ENCODE data around the gene KAZN. TPM values are rescaled to one million over a fixed set of nuclear protein-coding genes. Genes with fewer than 3 reads are reported as not detected.

The KAZN gene
- total RNA-seq, 2 donors from 2014 or later = 9.8 to 12.2 TPM

- no peak for TF ChIP-seq CTCF (IDR thresholded peaks at IDR 0.05)
- Histone ChIP-seq H3K27me3 (no peaks in the 10 kb centered on the region), H3K9me3 (no peaks in the 10 kb centered on the region), H3K4me3 (no peak overlapping the region), H3K36me3 (no peaks in the 10 kb centered on the region), H3K27ac (no peak overlapping the region), H3K9ac (ENCODE audit: low read depth in 2 of 2, low read length in 2 of 2) (no peak overlapping the region), H3K4me1 (no peaks in the 10 kb centered on the region)
- no peak for DNase-seq
- intact Hi-C loops (cut with DNase I) = no loop called here
Observed at GRCh38 chr1:14738647-14739046, 140.2 kb downstream of the KAZN start.

- no peak for DNase-seq
- intact Hi-C loops (cut with DNase I) = no loop called here
- Histone ChIP-seq H3K4me3 (no peak overlapping the region), H3K9me3 (no peaks in the 10 kb centered on the region), H3K27me3 (no peaks in the 10 kb centered on the region), H3K36me3 (no peaks in the 10 kb centered on the region), H3K27ac (no peak overlapping the region), H3K9ac (ENCODE audit: low read depth in 2 of 2, low read length in 2 of 2) (no peak overlapping the region), H3K4me1 (no peaks in the 10 kb centered on the region)
- TF ChIP-seq CTCF (IDR thresholded peaks at IDR 0.05) = no peak
Observed at GRCh38 chr1:14739082-14739832, 140.8 kb downstream of the KAZN start.

GRCh38 chr1:14740016-14740415 lies 141.5 kb downstream of the KAZN start:
- H3K27me3 ChIP-seq = no peaks in the 10 kb centered on the region
- no peak overlapping the region for H3K9ac ChIP-seq (ENCODE audit: low read depth in 2 of 2, low read length in 2 of 2)
- no peak for DNase-seq
- no peak overlapping the region for H3K27ac ChIP-seq
- intact Hi-C loops (cut with DNase I) = no loop called here
- H3K9me3 ChIP-seq = no peaks in the 10 kb centered on the region
- no peak for TF ChIP-seq CTCF (IDR thresholded peaks at IDR 0.05)
- H3K4me1 ChIP-seq = no peaks in the 10 kb centered on the region
- H3K4me3 ChIP-seq = no peak overlapping the region
- H3K36me3 ChIP-seq = no peaks in the 10 kb centered on the region

GRCh38 chr1:14741082-14741481 lies 142.6 kb downstream of the KAZN start:
- H3K9me3 ChIP-seq = no peaks in the 10 kb centered on the region
- H3K27me3 ChIP-seq = no peaks in the 10 kb centered on the region
- intact Hi-C loops (cut with DNase I) = no loop called here
- no peaks in the 10 kb centered on the region for H3K4me1 ChIP-seq
- H3K9ac ChIP-seq (ENCODE audit: low read depth in 2 of 2, low read length in 2 of 2) = no peak overlapping the region
- TF ChIP-seq CTCF (IDR thresholded peaks at IDR 0.05) = no peak
- H3K27ac ChIP-seq = no peak overlapping the region
- no peak overlapping the region for H3K4me3 ChIP-seq
- DNase-seq = no peak
- no peaks in the 10 kb centered on the region for H3K36me3 ChIP-seq

GRCh38 chr1:14741532-14741931 lies 143.0 kb downstream of the KAZN start:
- Histone ChIP-seq H3K4me1 (no peaks in the 10 kb centered on the region), H3K27me3 (no peaks in the 10 kb centered on the region), H3K9ac (ENCODE audit: low read depth in 2 of 2, low read length in 2 of 2) (no peak overlapping the region), H3K27ac (no peak overlapping the region), H3K9me3 (no peaks in the 10 kb centered on the region), H3K4me3 (no peak overlapping the region), H3K36me3 (no peaks in the 10 kb centered on the region)
- no peak for DNase-seq
- no peak for TF ChIP-seq CTCF (IDR thresholded peaks at IDR 0.05)
- intact Hi-C loops (cut with DNase I) = no loop called here

Measured in colonic mucosa (tissue), 4 donors.